H9 (cell line): ENCODE results near the gene GMEB1. TPM values are rescaled to one million over a fixed set of nuclear protein-coding genes. Genes with fewer than 3 reads are reported as not detected.

Experiments used
- DNase-seq: peaks from one replicate; pipeline ENCODE4 v3.0.0-alpha.2; 2017
- H2AFZ ChIP-seq: one replicate; pipeline ENCODE4 v1.6.1; 2013; ENCODE audit warnings: mild to moderate bottlenecking, low read length, control low read depth, moderate library complexity
- H2AK5ac ChIP-seq: 2 replicates; pipeline ENCODE4 v1.6.1; 2013; ENCODE audit warnings: low read length, control low read depth, mixed read lengths; ENCODE audit not compliant: insufficient read length
- H2BK120ac ChIP-seq: one replicate; pipeline ENCODE4 v1.6.1; 2013; ENCODE audit warnings: low read depth, mild to moderate bottlenecking, low read length, control low read depth, inconsistent platforms; ENCODE audit not compliant: poor library complexity, severe bottlenecking
- H2BK12ac ChIP-seq: 2 replicates; pipeline ENCODE4 v1.6.1; 2013; ENCODE audit warnings: low read length, control low read depth, mixed read lengths, low read depth; ENCODE audit not compliant: insufficient read length
- H2BK15ac ChIP-seq: 2 replicates; pipeline ENCODE4 v1.6.1; 2013; ENCODE audit warnings: low read depth, low read length, control low read depth
- H2BK20ac ChIP-seq: one replicate; pipeline ENCODE4 v1.6.1; 2013; ENCODE audit warnings: low read depth, mild to moderate bottlenecking, low read length, control low read depth, inconsistent platforms; ENCODE audit not compliant: poor library complexity, severe bottlenecking
- H2BK5ac ChIP-seq: 2 replicates; pipeline ENCODE4 v1.6.1; 2013; ENCODE audit warnings: low read length, control low read depth, mixed read lengths; ENCODE audit not compliant: insufficient read length
- H3K14ac ChIP-seq: 2 replicates; pipeline ENCODE4 v1.6.1; 2013; ENCODE audit warnings: low read length, control low read depth; ENCODE audit not compliant: insufficient read depth
- H3K18ac ChIP-seq: 2 replicates; pipeline ENCODE4 v1.6.1; 2013; ENCODE audit warnings: low read depth, mild to moderate bottlenecking, mixed read lengths, low read length, control low read depth; ENCODE audit not compliant: insufficient read length
- H3K23ac ChIP-seq: 2 replicates; pipeline ENCODE4 v1.6.1; 2013; ENCODE audit warnings: low read length, control low read depth, mixed read lengths, low read depth; ENCODE audit not compliant: insufficient read length
- H3K23me2 ChIP-seq: 2 replicates; pipeline ENCODE4 v1.6.1; 2013; ENCODE audit warnings: low read depth, mild to moderate bottlenecking, mixed read lengths, low read length, control low read depth; ENCODE audit not compliant: insufficient read length, poor library complexity, severe bottlenecking
- H3K27ac ChIP-seq: 2 replicates; pipeline ENCODE4 v1.5.1; 2013; ENCODE audit warnings: low read length, control low read depth, mixed read lengths, low read depth; ENCODE audit not compliant: insufficient read length
- H3K27me3 ChIP-seq: 2 replicates; pipeline ENCODE4 v1.6.1; 2013; ENCODE audit warnings: low read length, control low read depth, inconsistent platforms; ENCODE audit not compliant: insufficient read depth
- H3K4ac ChIP-seq: 2 replicates; pipeline ENCODE4 v1.6.1; 2013; ENCODE audit warnings: low read depth, mild to moderate bottlenecking, control low read depth, inconsistent platforms, low read length, moderate library complexity
- H3K4me1 ChIP-seq: 2 replicates; pipeline ENCODE4 v1.6.1; 2013; ENCODE audit warnings: low read length, control low read depth, inconsistent platforms; ENCODE audit not compliant: insufficient read depth
- H3K4me2 ChIP-seq: 2 replicates; pipeline ENCODE4 v1.6.1; 2013; ENCODE audit warnings: low read length, control low read depth, mixed read lengths; ENCODE audit not compliant: insufficient read length, insufficient read depth
- H3K56ac ChIP-seq: 2 replicates; pipeline ENCODE4 v1.6.1; 2013; ENCODE audit warnings: low read depth, mild to moderate bottlenecking, mixed read lengths, low read length, control low read depth; ENCODE audit not compliant: insufficient read length
- H3K79me1 ChIP-seq: 2 replicates; pipeline ENCODE4 v1.6.1; 2013; ENCODE audit warnings: low read depth, mild to moderate bottlenecking, moderate library complexity, low read length, control low read depth, inconsistent platforms; ENCODE audit not compliant: insufficient read depth, poor library complexity, severe bottlenecking
- H3K79me2 ChIP-seq: 2 replicates; pipeline ENCODE4 v1.6.1; 2013; ENCODE audit warnings: low read length, control low read depth, inconsistent platforms; ENCODE audit not compliant: insufficient read depth
- H3K9ac ChIP-seq: 2 replicates; pipeline ENCODE4 v1.6.1; 2013; ENCODE audit warnings: low read length, control low read depth, mixed read lengths; ENCODE audit not compliant: insufficient read length; ENCODE audit errors: extremely low read depth
- H3K9me3 ChIP-seq: one replicate; pipeline ENCODE4 v1.6.1; 2013; ENCODE audit warnings: low read depth, low read length, inconsistent platforms; ENCODE audit not compliant: control insufficient read depth
- H3T11ph ChIP-seq: one replicate; pipeline ENCODE4 v1.6.1; 2013; ENCODE audit warnings: mild to moderate bottlenecking, low read length, control low read depth, inconsistent platforms
- H4K20me1 ChIP-seq: one replicate; pipeline ENCODE4 v1.6.1; 2013; ENCODE audit not compliant: control insufficient read depth, insufficient read length, insufficient read depth
- H4K5ac ChIP-seq: 2 replicates; pipeline ENCODE4 v1.6.1; 2013; ENCODE audit warnings: low read depth, mild to moderate bottlenecking, mixed read lengths, low read length, control low read depth; ENCODE audit not compliant: insufficient read length
- H4K8ac ChIP-seq: replicated peaks from 2 replicates; pipeline ENCODE4 v1.6.1; 2013; ENCODE audit warnings: low read length, control low read depth, mixed read lengths, low read depth; ENCODE audit not compliant: insufficient read length
- H4K91ac ChIP-seq: 2 replicates; pipeline ENCODE4 v1.6.1; 2013; ENCODE audit warnings: low read depth, mild to moderate bottlenecking, moderate library complexity, mixed read lengths, low read length, control low read depth; ENCODE audit not compliant: insufficient read length
- H3K27ac Mint-ChIP-seq, 3 experiments: 2 replicates in 2 of 3; 3 replicates in 1 of 3; pipeline ENCODE4 v1.8.0; 2020 to 2021; ENCODE audit warnings: mixed read lengths in 3 of 3, mild to moderate bottlenecking in 1 of 3, moderate library complexity in 1 of 3
- H3K27me3 Mint-ChIP-seq: 2 replicates; pipeline ENCODE4 v1.8.0; 2021; ENCODE audit warnings: low read depth, mild to moderate bottlenecking, moderate library complexity, mixed read lengths
- H3K36me3 Mint-ChIP-seq, 3 experiments: 2 replicates in 2 of 3; 3 replicates in 1 of 3; pipeline ENCODE4 v1.8.0; 2020 to 2021; ENCODE audit warnings: low read depth in 3 of 3, mixed read lengths in 3 of 3; ENCODE audit not compliant: insufficient read depth in 1 of 3
- H3K4me1 Mint-ChIP-seq, 2 experiments: 2 replicates each; pipeline ENCODE4 v1.8.0; 2020; ENCODE audit warnings: mixed read lengths in 2 of 2
- H3K4me3 Mint-ChIP-seq, 2 experiments: 2 replicates in 1 of 2; 3 replicates in 1 of 2; pipeline ENCODE4 v1.8.0; 2020 to 2021; ENCODE audit warnings: mild to moderate bottlenecking in 2 of 2, mixed read lengths in 2 of 2, moderate library complexity in 1 of 2
- H3K9me3 Mint-ChIP-seq, 2 experiments: 2 replicates in 1 of 2; 3 replicates in 1 of 2; pipeline ENCODE4 v1.8.0; 2020; ENCODE audit warnings: mild to moderate bottlenecking in 2 of 2, mixed read lengths in 2 of 2, moderate library complexity in 1 of 2
- CTCF ChIP-seq: fragments of 200-600 bp; sonication (generic); conservative IDR thresholded peaks from 3 replicates; pipeline ENCODE4 v1.8.0; 2021; ENCODE audit warnings: antibody characterized with exemption, mild to moderate bottlenecking
- total RNA-seq: library from RNA; stranded (reverse); gene quantifications from 2 replicates; pipeline ENCODE4 v1.2.1, GENCODE V29; 2021

GMEB1 gene
- total RNA-seq, 1 experiment from 2014 or later: 17.0 TPM

GRCh38 chr1:28719332-28719619 lies 50.7 kb downstream of the GMEB1 start:
- H3K4me1 ChIP-seq: 0 out of 2 replicates have a peak, but pooled peaks cover 4% of the 10 kb centered on the region
- H4K8ac ChIP-seq: no peak overlapping the region
- H2BK120ac ChIP-seq: no peak overlapping the region
- no peak overlapping the region for H2BK15ac ChIP-seq
- no peak overlapping the region for H3K18ac ChIP-seq
- DNase-seq: no peak
- H3K9me3 ChIP-seq: no peaks in the 10 kb centered on the region
- H3K23ac ChIP-seq: no peak overlapping the region
- H3K27ac ChIP-seq: no peak overlapping the region
- H3K79me1 ChIP-seq: no peaks in the 10 kb centered on the region
- H3K14ac ChIP-seq: no peak overlapping the region
- Mint-ChIP-seq H3K9me3 (no peaks in the 10 kb centered on the region), H3K4me3 (no peak overlapping the region), H3K27ac (peak overlapping the region in 2 of 3 experiments; percentile 20 to 64; a peak in 2 of 7 replicates), H3K27me3 (no peaks in the 10 kb centered on the region), H3K4me1 (peaks cover 9 to 14% of the 10 kb centered on the region in 2 experiments), H3K36me3 (peaks cover 4 to 16% (median 8%) of the 10 kb centered on the region in 3 experiments; a peak in 6 of 7 replicates)
- no peak overlapping the region for H4K91ac ChIP-seq
- H2AFZ ChIP-seq: no peak overlapping the region
- no peaks in the 10 kb centered on the region for H3K27me3 ChIP-seq
- TF ChIP-seq CTCF: no peak
- no peaks in the 10 kb centered on the region for H3K23me2 ChIP-seq
- H3T11ph ChIP-seq: no peak overlapping the region
- no peak overlapping the region for H3K4ac ChIP-seq
- no peaks in the 10 kb centered on the region for H4K20me1 ChIP-seq
- H3K79me2 ChIP-seq: no peaks in the 10 kb centered on the region
- no peak overlapping the region for H4K5ac ChIP-seq
- H2BK5ac ChIP-seq: no peak overlapping the region
- no peak overlapping the region for H3K4me2 ChIP-seq
- H2AK5ac ChIP-seq: no peak overlapping the region
- no peak overlapping the region for H2BK12ac ChIP-seq
- H3K9ac ChIP-seq: no peak overlapping the region
- H2BK20ac ChIP-seq: no peak overlapping the region
- H3K56ac ChIP-seq: no peak overlapping the region
